Mammary epithelial cell (primary cell): Measurements from ENCODE around the gene OXNAD1.

ENCODE experiments used
- CTCF ChIP-seq, 2 donors: IDR thresholded peaks in 1 of 2; conservative IDR thresholded peaks in 1 of 2; 2 replicates each; pipeline ENCODE4 v1.5.1; 2011 to 2012; ENCODE audit warnings: inconsistent platforms in 2 of 2, low read length in 2 of 2, mild to moderate bottlenecking in 2 of 2, control low read depth in 1 of 2, low read depth in 1 of 2; ENCODE audit not compliant: insufficient read depth in 1 of 2; ENCODE audit errors: extremely low read depth in 1 of 2
- EZH2 ChIP-seq: IDR thresholded peaks from 2 replicates; pipeline ENCODE4 v1.6.1; 2012; ENCODE audit warnings: low read length, inconsistent platforms, borderline replicate concordance

DNA sequence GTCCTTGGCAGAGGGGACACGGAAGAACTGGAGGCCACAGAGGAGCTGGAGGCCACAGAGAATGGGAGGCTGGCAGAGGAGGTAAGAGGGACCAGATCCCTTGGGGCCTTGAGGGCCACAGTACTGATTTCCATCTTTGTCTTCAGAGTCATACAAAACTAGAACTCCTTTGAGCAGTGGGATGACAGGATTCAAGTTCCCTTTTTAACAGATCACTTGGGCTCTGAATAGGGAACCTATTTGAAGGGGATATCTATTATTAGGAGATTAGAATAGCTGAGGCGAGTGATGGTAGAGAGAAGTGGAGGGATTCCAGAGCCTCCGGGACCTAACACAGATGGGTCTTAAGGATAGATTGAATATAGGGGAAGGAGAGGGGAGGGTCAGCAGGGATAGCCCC, 55.7 kb downstream of the OXNAD1 start:
- TF ChIP-seq CTCF (conservative IDR thresholded peaks at IDR 0.05 in 1 of 2, IDR thresholded peaks at IDR 0.05 in 1 of 2; ENCODE audit: extremely low read depth in 1 of 2, insufficient read depth in 1 of 2, low read depth in 1 of 2, low read length in 2 of 2) (no peak), EZH2 (no peak)
